ENCODE data around the gene CLSTN2. TPM values are rescaled to one million over a fixed set of nuclear protein-coding genes. Genes with fewer than 3 reads are reported as not detected.

CLSTN2 gene
- total RNA-seq, 1 experiment from 2014 or later, result 0.84 TPM

GRCh38 chr3:140336465-140336864 is 401.5 kb downstream of the CLSTN2 start:
- DNase-seq (ENCODE audit: low read depth), result no peak

GRCh38 chr3:140338916-140339315 is 403.9 kb downstream of the CLSTN2 start:
- no peak for DNase-seq (ENCODE audit: low read depth)

- peak; percentile 60 for DNase-seq (ENCODE audit: low read depth)
Observed at GRCh38 chr3:140341203-140341602, 406.2 kb downstream of the CLSTN2 start.

- DNase-seq (ENCODE audit: low read depth), result no peak
Observed at GRCh38 chr3:140341817-140342403, 406.9 kb downstream of the CLSTN2 start.

- peak; percentile 99 for DNase-seq (ENCODE audit: low read depth)
Observed at GRCh38 chr3:140342668-140343067, 407.7 kb downstream of the CLSTN2 start.

GRCh38 chr3:140343211-140344081 is 408.5 kb downstream of the CLSTN2 start:
- peak; percentile 32 for DNase-seq (ENCODE audit: low read depth)

- peak; percentile 23 for DNase-seq (ENCODE audit: low read depth)
Observed at GRCh38 chr3:140344082-140344454, 409.1 kb downstream of the CLSTN2 start.

- no peak for DNase-seq (ENCODE audit: low read depth)
Observed at GRCh38 chr3:140344601-140345205, 409.7 kb downstream of the CLSTN2 start.

- no peak for DNase-seq (ENCODE audit: low read depth)
Observed at GRCh38 chr3:140347151-140347550, 412.2 kb downstream of the CLSTN2 start.

GRCh38 chr3:140349938-140350337 is 415.0 kb downstream of the CLSTN2 start:
- no peak for DNase-seq (ENCODE audit: low read depth)

GRCh38 chr3:140351466-140351865 is 416.5 kb downstream of the CLSTN2 start:
- DNase-seq (ENCODE audit: low read depth), result no peak

- DNase-seq (ENCODE audit: low read depth), result no peak
Observed at GRCh38 chr3:140355481-140355880, 420.5 kb downstream of the CLSTN2 start.

GRCh38 chr3:140358686-140359085 is 423.7 kb downstream of the CLSTN2 start:
- no peak for DNase-seq (ENCODE audit: low read depth)

GRCh38 chr3:140359233-140359995 is 424.4 kb downstream of the CLSTN2 start:
- no peak for DNase-seq (ENCODE audit: low read depth)

- DNase-seq (ENCODE audit: low read depth), result no peak
Observed at GRCh38 chr3:140360332-140360731, 425.3 kb downstream of the CLSTN2 start.

GRCh38 chr3:140363801-140364200 is 428.8 kb downstream of the CLSTN2 start:
- DNase-seq (ENCODE audit: low read depth), result no peak

GRCh38 chr3:140365872-140366697 is 431.1 kb downstream of the CLSTN2 start:
- no peak for DNase-seq (ENCODE audit: low read depth)

- DNase-seq (ENCODE audit: low read depth), result no peak
Observed at GRCh38 chr3:140368223-140368811, 433.3 kb downstream of the CLSTN2 start.

GRCh38 chr3:140370686-140371085 is 435.7 kb downstream of the CLSTN2 start:
- DNase-seq (ENCODE audit: low read depth), result no peak

GRCh38 chr3:140373234-140373633 is 438.2 kb downstream of the CLSTN2 start:
- no peak for DNase-seq (ENCODE audit: low read depth)

GRCh38 chr3:140375002-140375401 is 440.0 kb downstream of the CLSTN2 start:
- no peak for DNase-seq (ENCODE audit: low read depth)

Measured in RPMI7951 (cell line).